Ramos (cell line): Measurements from ENCODE around the gene RRAGD.

Experiments
- in situ Hi-C: fragments of 300-500 bp; cut with MboI; formaldehyde crosslinking; loops from one replicate; pipeline ENCODE4 v1.14.3; 2022; ENCODE audit warnings: low sequenced_read_pairs; ENCODE audit not compliant: unreplicated experiment

RRAGD gene

DNA sequence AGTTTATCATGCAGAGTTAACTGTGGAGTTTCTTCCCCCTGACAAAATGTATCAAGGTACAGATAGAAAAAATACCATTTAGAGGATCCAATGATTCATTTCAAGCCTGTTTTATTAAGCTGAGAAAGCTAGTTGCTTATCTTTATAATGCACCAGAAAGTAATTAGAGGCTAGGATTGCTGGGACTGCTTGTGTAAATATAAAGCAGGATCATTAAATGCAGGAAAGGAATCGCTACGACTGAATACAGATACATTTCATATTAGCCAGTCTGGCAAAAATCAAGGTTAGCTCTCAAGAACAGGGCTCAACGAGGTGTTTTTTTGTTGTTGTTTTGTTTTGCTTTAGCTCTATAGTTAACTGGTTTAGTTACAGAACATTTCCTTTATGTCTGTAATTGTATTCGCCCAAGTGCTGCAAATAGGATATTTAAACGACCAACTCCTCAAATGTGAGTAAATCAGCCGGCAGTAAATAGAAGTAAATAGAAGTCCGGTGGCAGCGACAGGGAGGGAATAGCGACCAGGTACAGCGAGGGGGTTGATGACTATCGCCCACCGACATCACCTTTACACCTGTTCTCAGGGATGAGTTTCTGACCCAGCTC, 60.3 kb downstream of the RRAGD start:
- in situ Hi-C loops: loop anchor here (5.0 kb wide), 1 partner anchor 951 kb away; no protein-coding TSS in a partner anchor

GRCh38 chr6:89350281-89350966, 61.6 kb downstream of the RRAGD start:
- in situ Hi-C loops: loop anchor here (5.0 kb wide), 1 partner anchor 952 kb away; no protein-coding TSS in a partner anchor

GRCh38 chr6:89348372-89348771, 63.7 kb downstream of the RRAGD start:
- in situ Hi-C loops: no loop called here

GRCh38 chr6:89347825-89348224, 64.2 kb downstream of the RRAGD start:
- in situ Hi-C loops: no loop called here

- in situ Hi-C loops: no loop called here
Measured at GRCh38 chr6:89346433-89346832, 65.6 kb downstream of the RRAGD start.

- in situ Hi-C loops: no loop called here
Measured at GRCh38 chr6:89339565-89339964, 72.5 kb downstream of the RRAGD start.

DNA sequence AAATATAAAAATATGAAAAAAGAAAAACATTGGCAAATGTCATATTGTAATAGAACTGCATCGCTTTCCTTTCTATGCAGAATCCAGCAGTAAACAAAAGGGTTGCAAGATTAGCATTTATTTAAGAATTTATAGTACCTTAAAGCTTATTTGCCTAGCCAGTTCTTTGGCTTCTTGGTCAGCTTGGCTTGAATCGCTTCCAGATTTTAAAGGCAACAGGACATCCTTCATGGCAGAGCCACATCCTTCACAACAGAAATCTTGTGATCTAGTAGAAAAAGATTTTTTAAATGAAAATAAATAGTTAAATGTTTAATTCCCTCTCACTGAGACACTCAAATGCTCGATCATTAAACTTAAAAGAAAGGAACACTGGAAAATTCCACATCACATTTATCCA, 76.9 kb downstream of the RRAGD start:
- in situ Hi-C loops: no loop called here

DNA sequence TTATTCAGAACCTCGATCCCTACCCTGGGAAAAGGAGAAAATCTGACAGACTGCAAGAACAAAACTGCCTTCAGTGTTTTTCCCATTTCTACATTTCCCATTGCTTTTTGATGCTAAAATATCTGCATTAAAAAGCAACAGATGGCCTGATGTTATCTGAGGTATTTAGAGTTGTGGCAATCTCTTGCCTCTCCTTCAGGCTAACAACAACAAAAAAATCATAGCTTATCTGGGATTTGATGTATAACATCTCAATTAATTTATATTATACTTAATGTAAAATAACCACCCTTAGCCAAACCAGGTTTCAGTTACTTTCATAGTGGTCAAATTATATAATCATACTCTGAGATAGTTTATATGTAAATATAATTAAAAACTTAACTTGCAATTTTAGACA, 81.2 kb downstream of the RRAGD start:
- in situ Hi-C loops: no loop called here

DNA sequence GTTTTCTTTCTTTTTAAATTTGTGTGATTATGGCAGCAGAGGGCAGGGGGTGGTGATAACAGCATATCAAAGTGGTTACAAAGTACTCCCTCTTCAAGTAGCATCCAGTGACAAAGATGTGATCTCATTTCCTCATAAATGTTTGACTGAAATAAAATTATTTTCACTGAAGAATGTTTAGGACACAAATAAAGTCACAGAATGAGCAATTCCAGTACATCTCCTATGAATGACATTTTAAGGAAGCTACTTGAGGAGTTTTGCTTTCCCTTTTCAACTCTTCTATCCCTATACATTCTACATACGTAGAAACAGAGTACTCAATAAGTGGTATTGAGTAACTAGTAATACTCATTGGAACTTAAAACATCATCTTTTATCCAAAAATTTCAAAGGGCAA, 83.1 kb downstream of the RRAGD start:
- in situ Hi-C loops: no loop called here

DNA sequence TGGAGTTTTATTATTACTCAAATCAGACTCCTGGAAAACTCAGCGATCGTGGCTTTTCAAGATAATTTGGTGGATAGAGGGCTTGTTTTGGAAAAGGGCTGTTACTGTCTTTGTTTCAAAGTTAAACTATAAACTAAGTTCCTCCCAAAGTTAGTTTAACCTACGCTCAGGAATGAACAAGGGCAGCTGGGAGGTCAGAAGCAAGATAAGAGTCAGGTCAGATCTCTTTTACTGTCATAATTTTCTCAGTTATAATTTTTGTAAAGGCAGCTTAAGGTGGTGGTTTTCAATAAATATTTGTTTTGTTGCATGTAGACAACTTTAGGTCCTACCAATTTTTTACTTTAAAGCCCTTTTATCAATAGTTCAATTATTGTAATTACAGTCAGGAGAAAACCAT, 87.8 kb downstream of the RRAGD start:
- in situ Hi-C loops: no loop called here

GRCh38 chr6:89323511-89323971, 88.5 kb downstream of the RRAGD start:
- in situ Hi-C loops: no loop called here

DNA sequence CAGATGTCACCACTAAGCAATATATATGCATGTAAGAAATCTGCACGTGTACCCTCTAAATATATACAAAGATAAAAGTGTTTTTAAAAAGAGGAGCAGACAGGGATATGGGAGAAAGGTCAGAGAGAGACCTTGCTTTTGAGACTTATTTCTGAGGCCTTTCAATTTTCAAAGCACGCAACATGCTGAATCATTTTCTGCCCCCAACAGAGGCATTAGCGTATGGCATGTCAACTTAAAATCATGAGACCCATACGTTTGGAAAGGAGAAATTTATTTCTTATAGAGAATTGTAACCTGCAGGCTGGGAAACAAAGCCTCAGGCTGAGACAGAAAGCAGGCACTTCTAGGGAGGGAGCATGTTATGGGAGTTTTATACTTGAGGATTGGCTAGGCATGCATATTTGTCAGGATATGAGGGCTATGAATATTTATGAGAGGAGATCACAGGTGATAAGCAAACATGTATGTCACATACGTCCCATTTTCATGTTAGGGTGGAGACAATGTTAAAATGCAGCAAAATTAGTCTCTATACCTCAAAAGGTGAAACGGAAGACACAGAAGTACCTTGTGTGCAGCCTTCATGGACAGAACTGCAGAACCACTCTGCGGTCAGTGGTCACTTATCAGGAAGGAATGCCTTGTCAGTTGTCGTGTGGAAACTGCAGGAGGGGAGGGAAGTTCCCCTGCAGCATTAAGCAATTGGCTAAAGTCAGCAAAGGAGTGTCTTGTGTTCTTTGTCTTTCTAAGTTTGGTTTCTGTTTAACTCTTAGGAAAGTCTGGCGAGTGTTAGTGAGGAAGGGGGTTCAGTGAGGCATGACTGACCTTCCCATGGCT, 90.7 kb downstream of the RRAGD start:
- in situ Hi-C loops: no loop called here

GRCh38 chr6:89320012-89320559, 92.0 kb downstream of the RRAGD start:
- in situ Hi-C loops: no loop called here

DNA sequence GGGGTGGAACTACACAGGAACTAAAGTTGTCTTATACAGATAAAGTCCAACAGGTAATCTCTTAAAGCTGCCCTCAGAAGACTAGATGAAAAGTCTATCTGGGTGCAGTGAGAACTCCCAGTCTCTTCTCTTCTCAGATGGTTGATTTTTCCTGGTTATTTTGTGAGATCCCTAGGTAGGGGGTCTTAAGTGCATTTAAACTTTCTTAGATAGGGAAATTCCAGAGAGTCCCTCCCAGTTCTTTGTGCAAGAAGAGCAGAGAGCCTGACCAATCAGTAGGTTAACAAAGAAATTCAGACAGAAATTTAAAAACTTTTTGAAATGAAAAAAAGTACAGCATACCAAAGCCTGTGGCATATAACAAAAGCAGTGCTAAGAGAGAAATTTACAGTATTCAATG, 95.0 kb downstream of the RRAGD start:
- in situ Hi-C loops: no loop called here

- in situ Hi-C loops: no loop called here
Measured at GRCh38 chr6:89315249-89315885, 96.7 kb downstream of the RRAGD start, which contains the start of gene GABRR2. GABRR2 (minus strand) TSS chr6:89315299; CDS start chr6:89315165, 134 bp downstream.

GRCh38 chr6:89314692-89315091, 97.4 kb downstream of the RRAGD start:
- in situ Hi-C loops: no loop called here
